WTC11 (cell line): ENCODE results near the gene ARL4D. TPM values are rescaled to one million over a fixed set of nuclear protein-coding genes. Genes with fewer than 3 reads are reported as not detected.

Source experiments
- ATAC-seq: fragments of 200-7000 bp; cut with Tn5 transposase; 2 replicates; pipeline ENCODE4 v1.10.0; 2021; ENCODE audit warnings: mild to moderate bottlenecking, moderate library complexity
- CTCF ChIA-PET: fragments of 300-600 bp; sonication (Branson Sonifier 250); formaldehyde crosslinking; loops from one replicate; lab custom pipeline; 2021; ENCODE audit warnings: antibody characterized with exemption; lab: Charles Lee
- POLR2A ChIA-PET: fragments of 350-600 bp; sonication (Branson Sonifier 250); formaldehyde crosslinking; loops from one replicate; lab custom pipeline; 2021; ENCODE audit warnings: antibody characterized with exemption; lab: Charles Lee
- DNase-seq: peaks from one replicate; pipeline ENCODE4 v3.0.0; 2021; ENCODE audit warnings: low spot score
- H3K27ac Mint-ChIP-seq: 2 replicates; pipeline ENCODE4 v1.8.0; 2021; ENCODE audit warnings: mixed read lengths
- H3K27me3 Mint-ChIP-seq: 2 replicates; pipeline ENCODE4 v1.8.0; 2021; ENCODE audit warnings: low read depth, mild to moderate bottlenecking, moderate library complexity, mixed read lengths
- H3K36me3 Mint-ChIP-seq: 2 replicates; pipeline ENCODE4 v1.8.0; 2021; ENCODE audit warnings: mixed read lengths
- H3K4me1 Mint-ChIP-seq: 2 replicates; pipeline ENCODE4 v1.8.0; 2022; ENCODE audit warnings: mixed read lengths
- H3K4me3 Mint-ChIP-seq: 2 replicates; pipeline ENCODE4 v1.8.0; 2021; ENCODE audit warnings: mild to moderate bottlenecking, moderate library complexity, mixed read lengths
- H3K9me3 Mint-ChIP-seq: 2 replicates; pipeline ENCODE4 v1.8.0; 2021; ENCODE audit warnings: mixed read lengths
- ATF1 ChIP-seq: sonication (generic); formaldehyde crosslinking; IDR thresholded peaks from 2 replicates; pipeline ENCODE4 v1.8.1; 2023; ENCODE audit warnings: mild to moderate bottlenecking, moderate library complexity, missing genetic modification reagents
- CBFB ChIP-seq: sonication (generic); formaldehyde crosslinking; IDR thresholded peaks from 2 replicates; pipeline ENCODE4 v1.8.1; 2022; ENCODE audit warnings: mild to moderate bottlenecking, low read depth, missing genetic modification reagents
- GRHL2 ChIP-seq: fragments of 250-450 bp; sonication (Bioruptor Pico); IDR thresholded peaks from 2 replicates; pipeline ENCODE4 v1.8.0; 2022; ENCODE audit warnings: mild to moderate bottlenecking, moderate library complexity; ENCODE audit not compliant: insufficient replicate concordance, severe bottlenecking
- GTF2I ChIP-seq: fragments of 250-450 bp; sonication (Bioruptor Pico); conservative IDR thresholded peaks from 2 replicates; pipeline ENCODE4 v1.4.0; 2021; ENCODE audit warnings: mild to moderate bottlenecking
- HMGA2 ChIP-seq: fragments of 250-450 bp; sonication (Bioruptor Pico); IDR thresholded peaks from 2 replicates; pipeline ENCODE4 v1.4.0; 2021; ENCODE audit warnings: mild to moderate bottlenecking, moderate library complexity
- NFYB ChIP-seq: sonication (generic); formaldehyde crosslinking; conservative IDR thresholded peaks from 2 replicates; pipeline ENCODE4 v1.8.0; 2022; ENCODE audit warnings: low read depth, missing genetic modification reagents
- SMAD3 ChIP-seq: sonication (generic); formaldehyde crosslinking; IDR thresholded peaks from 2 replicates; pipeline ENCODE4 v1.8.0; 2022; ENCODE audit warnings: missing genetic modification reagents, mild to moderate bottlenecking, borderline replicate concordance
- ZNF121 ChIP-seq: sonication (generic); formaldehyde crosslinking; IDR thresholded peaks from 2 replicates; pipeline ENCODE4 v1.8.0; 2023; ENCODE audit warnings: missing genetic modification reagents
- ZNF219 ChIP-seq: sonication (generic); formaldehyde crosslinking; IDR thresholded peaks from 2 replicates; pipeline ENCODE4 v1.8.0; 2023; ENCODE audit warnings: missing genetic modification reagents, mild to moderate bottlenecking, borderline replicate concordance
- ZNF232 ChIP-seq: sonication (generic); formaldehyde crosslinking; IDR thresholded peaks from 2 replicates; pipeline ENCODE4 v1.8.0; 2022; ENCODE audit warnings: mild to moderate bottlenecking, missing genetic modification reagents
- ZNF263 ChIP-seq: sonication (generic); formaldehyde crosslinking; IDR thresholded peaks from 2 replicates; pipeline ENCODE4 v1.8.1; 2022; ENCODE audit warnings: low read depth, mild to moderate bottlenecking, moderate library complexity, missing genetic modification reagents
- ZNF317 ChIP-seq: sonication (generic); formaldehyde crosslinking; IDR thresholded peaks from 2 replicates; pipeline ENCODE4 v1.8.1; 2023; ENCODE audit warnings: low read depth, mild to moderate bottlenecking, moderate library complexity, missing genetic modification reagents, borderline replicate concordance
- ZNF416 ChIP-seq: fragments of 250-450 bp; sonication (Bioruptor Pico); IDR thresholded peaks from 2 replicates; pipeline ENCODE4 v1.9.0; 2021; ENCODE audit warnings: mild to moderate bottlenecking, inconsistent platforms
- total RNA-seq: library from RNA; stranded (reverse); gene quantifications from 3 replicates; pipeline ENCODE4 v1.2.3, GENCODE V29; 2021
- TF ChIP-seq, protein P1 (sequence below): sonication (generic); formaldehyde crosslinking; IDR thresholded peaks from 2 replicates; pipeline ENCODE4 v1.8.0; 2022; ENCODE audit warnings: mild to moderate bottlenecking, missing genetic modification reagents
- TF ChIP-seq, protein P2 (sequence below): sonication (generic); formaldehyde crosslinking; IDR thresholded peaks from 2 replicates; pipeline ENCODE4 v1.8.1; 2023; ENCODE audit warnings: mild to moderate bottlenecking, missing genetic modification reagents
- TF ChIP-seq, protein P3 (sequence below): sonication (generic); formaldehyde crosslinking; IDR thresholded peaks from 2 replicates; pipeline ENCODE4 v1.8.1; 2022; ENCODE audit warnings: mild to moderate bottlenecking, missing genetic modification reagents, moderate library complexity, borderline replicate concordance
- TF ChIP-seq, protein P4 (sequence below): sonication (generic); formaldehyde crosslinking; IDR thresholded peaks from 2 replicates; pipeline ENCODE4 v1.8.0; 2022; ENCODE audit warnings: missing genetic modification reagents
- TF ChIP-seq, protein P5 (sequence below): sonication (generic); formaldehyde crosslinking; IDR thresholded peaks from 2 replicates; pipeline ENCODE4 v1.8.0; 2023; ENCODE audit warnings: missing genetic modification reagents

The ARL4D gene
- total RNA-seq, 1 experiment from 2014 or later: 11.9 TPM

DNA sequence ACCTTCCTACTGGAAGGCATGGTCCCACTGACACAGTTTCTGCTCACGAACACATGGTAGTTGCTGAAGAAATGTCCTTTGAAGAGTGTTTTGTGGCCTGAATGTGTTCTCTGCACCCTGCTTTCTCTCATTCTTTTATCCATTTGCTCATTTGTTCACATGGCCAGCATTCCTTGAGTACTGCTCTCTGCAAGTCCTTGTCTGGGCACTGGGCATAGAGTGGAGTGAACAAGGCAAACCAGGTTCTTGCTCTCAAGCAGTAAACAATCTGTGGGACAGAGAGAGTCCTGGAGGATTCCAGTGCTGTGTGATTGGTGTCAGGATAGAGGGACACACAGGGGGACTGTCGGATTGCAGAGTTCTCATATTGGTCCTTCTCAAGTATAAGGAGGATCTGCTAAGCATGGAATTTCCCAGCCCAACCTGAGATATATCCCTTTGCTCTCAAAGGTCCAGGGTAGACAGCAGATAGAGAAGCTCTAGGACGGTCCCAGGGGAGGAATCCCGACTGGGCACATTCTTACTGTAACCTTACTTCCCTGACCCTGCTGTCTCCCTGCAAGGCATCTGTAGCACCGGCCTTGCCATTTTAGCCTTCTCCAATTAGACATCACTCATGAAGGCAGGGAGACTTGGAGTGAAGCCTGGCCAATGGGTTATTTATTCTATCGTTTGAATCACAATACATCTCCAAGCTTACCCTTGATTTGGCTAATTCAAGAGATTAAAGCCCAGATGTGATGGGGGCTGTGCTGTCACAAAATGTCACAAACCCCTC is 32.3 kb downstream of the ARL4D start:
- H3K27ac Mint-ChIP-seq: no peak overlapping the region
- H3K27me3 Mint-ChIP-seq: no peaks in the 10 kb centered on the region
- H3K4me3 Mint-ChIP-seq: no peak overlapping the region
- H3K9me3 Mint-ChIP-seq: no peaks in the 10 kb centered on the region
- POLR2A ChIA-PET: no interaction called here
- ATAC-seq (peak; percentile 47), DNase-seq (no peak)
- TF ChIP-seq, protein P1, sequence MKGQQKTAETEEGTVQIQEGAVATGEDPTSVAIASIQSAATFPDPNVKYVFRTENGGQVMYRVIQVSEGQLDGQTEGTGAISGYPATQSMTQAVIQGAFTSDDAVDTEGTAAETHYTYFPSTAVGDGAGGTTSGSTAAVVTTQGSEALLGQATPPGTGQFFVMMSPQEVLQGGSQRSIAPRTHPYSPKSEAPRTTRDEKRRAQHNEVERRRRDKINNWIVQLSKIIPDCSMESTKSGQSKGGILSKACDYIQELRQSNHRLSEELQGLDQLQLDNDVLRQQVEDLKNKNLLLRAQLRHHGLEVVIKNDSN (CRISPR knock-in tag): no peak
- TF ChIP-seq GTF2I (CRISPR knock-in tag) (no peak), GRHL2 (CRISPR knock-in tag) (no peak), ZNF219 (CRISPR knock-in tag) (no peak), ZNF416 (CRISPR knock-in tag) (no peak), HMGA2 (CRISPR knock-in tag) (no peak), ZNF317 (CRISPR knock-in tag) (no peak), SMAD3 (CRISPR knock-in tag) (no peak), ZNF232 (no peak)
- TF ChIP-seq, protein P2, sequence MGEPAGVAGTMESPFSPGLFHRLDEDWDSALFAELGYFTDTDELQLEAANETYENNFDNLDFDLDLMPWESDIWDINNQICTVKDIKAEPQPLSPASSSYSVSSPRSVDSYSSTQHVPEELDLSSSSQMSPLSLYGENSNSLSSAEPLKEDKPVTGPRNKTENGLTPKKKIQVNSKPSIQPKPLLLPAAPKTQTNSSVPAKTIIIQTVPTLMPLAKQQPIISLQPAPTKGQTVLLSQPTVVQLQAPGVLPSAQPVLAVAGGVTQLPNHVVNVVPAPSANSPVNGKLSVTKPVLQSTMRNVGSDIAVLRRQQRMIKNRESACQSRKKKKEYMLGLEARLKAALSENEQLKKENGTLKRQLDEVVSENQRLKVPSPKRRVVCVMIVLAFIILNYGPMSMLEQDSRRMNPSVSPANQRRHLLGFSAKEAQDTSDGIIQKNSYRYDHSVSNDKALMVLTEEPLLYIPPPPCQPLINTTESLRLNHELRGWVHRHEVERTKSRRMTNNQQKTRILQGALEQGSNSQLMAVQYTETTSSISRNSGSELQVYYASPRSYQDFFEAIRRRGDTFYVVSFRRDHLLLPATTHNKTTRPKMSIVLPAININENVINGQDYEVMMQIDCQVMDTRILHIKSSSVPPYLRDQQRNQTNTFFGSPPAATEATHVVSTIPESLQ (CRISPR knock-in tag): no peak
- TF ChIP-seq, protein P3, sequence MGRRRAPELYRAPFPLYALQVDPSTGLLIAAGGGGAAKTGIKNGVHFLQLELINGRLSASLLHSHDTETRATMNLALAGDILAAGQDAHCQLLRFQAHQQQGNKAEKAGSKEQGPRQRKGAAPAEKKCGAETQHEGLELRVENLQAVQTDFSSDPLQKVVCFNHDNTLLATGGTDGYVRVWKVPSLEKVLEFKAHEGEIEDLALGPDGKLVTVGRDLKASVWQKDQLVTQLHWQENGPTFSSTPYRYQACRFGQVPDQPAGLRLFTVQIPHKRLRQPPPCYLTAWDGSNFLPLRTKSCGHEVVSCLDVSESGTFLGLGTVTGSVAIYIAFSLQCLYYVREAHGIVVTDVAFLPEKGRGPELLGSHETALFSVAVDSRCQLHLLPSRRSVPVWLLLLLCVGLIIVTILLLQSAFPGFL (CRISPR knock-in tag): no peak
- TF ChIP-seq, protein P4, sequence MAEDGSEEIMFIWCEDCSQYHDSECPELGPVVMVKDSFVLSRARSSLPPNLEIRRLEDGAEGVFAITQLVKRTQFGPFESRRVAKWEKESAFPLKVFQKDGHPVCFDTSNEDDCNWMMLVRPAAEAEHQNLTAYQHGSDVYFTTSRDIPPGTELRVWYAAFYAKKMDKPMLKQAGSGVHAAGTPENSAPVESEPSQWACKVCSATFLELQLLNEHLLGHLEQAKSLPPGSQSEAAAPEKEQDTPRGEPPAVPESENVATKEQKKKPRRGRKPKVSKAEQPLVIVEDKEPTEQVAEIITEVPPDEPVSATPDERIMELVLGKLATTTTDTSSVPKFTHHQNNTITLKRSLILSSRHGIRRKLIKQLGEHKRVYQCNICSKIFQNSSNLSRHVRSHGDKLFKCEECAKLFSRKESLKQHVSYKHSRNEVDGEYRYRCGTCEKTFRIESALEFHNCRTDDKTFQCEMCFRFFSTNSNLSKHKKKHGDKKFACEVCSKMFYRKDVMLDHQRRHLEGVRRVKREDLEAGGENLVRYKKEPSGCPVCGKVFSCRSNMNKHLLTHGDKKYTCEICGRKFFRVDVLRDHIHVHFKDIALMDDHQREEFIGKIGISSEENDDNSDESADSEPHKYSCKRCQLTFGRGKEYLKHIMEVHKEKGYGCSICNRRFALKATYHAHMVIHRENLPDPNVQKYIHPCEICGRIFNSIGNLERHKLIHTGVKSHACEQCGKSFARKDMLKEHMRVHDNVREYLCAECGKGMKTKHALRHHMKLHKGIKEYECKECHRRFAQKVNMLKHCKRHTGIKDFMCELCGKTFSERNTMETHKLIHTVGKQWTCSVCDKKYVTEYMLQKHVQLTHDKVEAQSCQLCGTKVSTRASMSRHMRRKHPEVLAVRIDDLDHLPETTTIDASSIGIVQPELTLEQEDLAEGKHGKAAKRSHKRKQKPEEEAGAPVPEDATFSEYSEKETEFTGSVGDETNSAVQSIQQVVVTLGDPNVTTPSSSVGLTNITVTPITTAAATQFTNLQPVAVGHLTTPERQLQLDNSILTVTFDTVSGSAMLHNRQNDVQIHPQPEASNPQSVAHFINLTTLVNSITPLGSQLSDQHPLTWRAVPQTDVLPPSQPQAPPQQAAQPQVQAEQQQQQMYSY: no peak
- no peaks in the 10 kb centered on the region for H3K36me3 Mint-ChIP-seq
- peaks cover 14% of the 10 kb centered on the region for H3K4me1 Mint-ChIP-seq
- CTCF ChIA-PET: interaction anchor here (0.8 to 2.0 kb wide), 3 partner anchors 11 to 53 kb away, joined by 3 to 8 read pairs (median 6); partner anchors contain the start of gene DHX8

DNA sequence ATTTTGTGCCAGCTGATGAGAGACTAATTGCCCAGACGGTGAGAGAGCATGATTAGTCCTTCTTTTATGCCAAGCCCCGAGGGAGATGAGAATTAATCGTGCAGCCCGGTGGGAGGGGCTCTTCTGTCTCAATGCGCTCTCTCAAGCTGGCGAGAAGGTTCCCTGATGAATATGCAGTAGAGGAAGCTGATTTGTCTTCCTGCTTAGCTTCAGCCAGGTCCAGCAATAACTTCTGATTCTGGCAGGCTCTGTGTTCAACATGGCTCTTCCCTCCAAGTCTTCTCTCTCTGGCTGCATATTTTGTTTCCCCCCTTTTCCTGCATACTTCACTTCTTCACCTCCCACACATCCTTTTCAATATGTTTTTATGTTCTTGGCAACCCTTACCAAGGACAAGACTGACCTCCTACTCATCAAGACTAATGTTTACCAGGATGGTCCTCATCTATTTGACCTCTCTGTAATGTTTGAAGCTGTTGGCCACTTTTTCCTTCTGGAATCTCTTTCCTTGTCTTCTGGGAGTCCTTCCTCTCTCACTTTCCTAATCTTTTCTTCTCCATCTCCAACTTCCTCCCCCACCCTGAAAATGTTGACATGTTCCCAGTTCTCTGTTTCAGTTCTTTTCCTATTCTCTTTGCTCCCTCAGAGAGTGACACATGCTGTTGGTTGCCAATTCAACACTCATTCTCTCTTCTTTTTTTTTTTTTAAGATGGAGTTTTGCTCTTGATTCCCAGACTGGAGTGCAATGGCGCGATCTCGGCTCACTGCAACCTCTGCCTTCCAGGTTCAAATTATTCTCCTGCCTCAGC is 33.1 kb downstream of the ARL4D start:
- TF ChIP-seq ZNF121 (CRISPR knock-in tag): no peak
- no peak for TF ChIP-seq ZNF263 (CRISPR knock-in tag)
- TF ChIP-seq NFYB (CRISPR knock-in tag): no peak
- no peak for TF ChIP-seq ATF1 (CRISPR knock-in tag)
- TF ChIP-seq, protein P5, sequence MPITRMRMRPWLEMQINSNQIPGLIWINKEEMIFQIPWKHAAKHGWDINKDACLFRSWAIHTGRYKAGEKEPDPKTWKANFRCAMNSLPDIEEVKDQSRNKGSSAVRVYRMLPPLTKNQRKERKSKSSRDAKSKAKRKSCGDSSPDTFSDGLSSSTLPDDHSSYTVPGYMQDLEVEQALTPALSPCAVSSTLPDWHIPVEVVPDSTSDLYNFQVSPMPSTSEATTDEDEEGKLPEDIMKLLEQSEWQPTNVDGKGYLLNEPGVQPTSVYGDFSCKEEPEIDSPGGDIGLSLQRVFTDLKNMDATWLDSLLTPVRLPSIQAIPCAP (CRISPR knock-in tag): no peak
- TF ChIP-seq CBFB (CRISPR knock-in tag): no peak

More for the DNA sequence above, 33.1 kb downstream of the ARL4D start:
- Mint-ChIP-seq H3K36me3 (no peaks in the 10 kb centered on the region), H3K27me3 (no peaks in the 10 kb centered on the region), H3K4me1 (peaks cover 14% of the 10 kb centered on the region), H3K9me3 (no peaks in the 10 kb centered on the region), H3K27ac (no peak overlapping the region; the same call in 1 of the 2 replicates), H3K4me3 (no peak overlapping the region)
- ATAC-seq (no peak), DNase-seq (no peak)
- ChIA-PET CTCF (interaction anchor here (0.8 to 2.0 kb wide), 3 partner anchors 10 to 52 kb away, joined by 3 to 8 read pairs (median 6); partner anchors contain the start of gene DHX8), POLR2A (no interaction called here)
